GM19351 (cell line): Measurements from ENCODE around the gene EIF2S3.
A peak's percentile ranks its signal among the peaks of the same experiment; 100 is the strongest.
"Not testable (repeated sequence)": the region's sequence is repeated elsewhere in the genome, so short reads cannot be mapped to it uniquely, and the experiment has no call there.

ENCODE experiments used
- ATAC-seq: cut with Tn5 transposase; IDR thresholded peaks from one replicate; pipeline ENCODE4 v1.9.1; 2021; ENCODE audit warnings: mild to moderate bottlenecking, moderate library complexity; ENCODE audit not compliant: unreplicated experiment

Gene EIF2S3

GRCh38 chrX:24049643-24050042 is 5.1 kb upstream of the EIF2S3 start:
- ATAC-seq, result not testable (repeated sequence)

- ATAC-seq, result not testable (repeated sequence)
Observed at GRCh38 chrX:24050522-24051318, 4.0 kb upstream of the EIF2S3 start.

- ATAC-seq, result peak; percentile 19
Observed at GRCh38 chrX:24055043-24055356, 244 bp downstream of the EIF2S3 start.

- ATAC-seq, result no peak
Observed at GRCh38 chrX:24063488-24063887, 8.7 kb downstream of the EIF2S3 start.

GRCh38 chrX:24069877-24070276 is 15.1 kb downstream of the EIF2S3 start:
- no peak for ATAC-seq

GRCh38 chrX:24079411-24079810 is 24.7 kb downstream of the EIF2S3 start:
- ATAC-seq, result no peak

GRCh38 chrX:24080245-24080644 is 25.5 kb downstream of the EIF2S3 start:
- peak; percentile 12 for ATAC-seq

GRCh38 chrX:24080704-24081103 is 25.9 kb downstream of the EIF2S3 start:
- peak; percentile 60 for ATAC-seq

GRCh38 chrX:24081661-24082154 is 27.0 kb downstream of the EIF2S3 start:
- peak; percentile 56 for ATAC-seq

- ATAC-seq, result no peak
Observed at GRCh38 chrX:24082447-24082846, 27.7 kb downstream of the EIF2S3 start.

- ATAC-seq, result no peak
Observed at GRCh38 chrX:24085101-24085500, 30.3 kb downstream of the EIF2S3 start.

GRCh38 chrX:24090300-24091200 is 35.8 kb downstream of the EIF2S3 start:
- no peak for ATAC-seq

- no peak for ATAC-seq
Observed at GRCh38 chrX:24093746-24094145, 39.0 kb downstream of the EIF2S3 start.

- no peak for ATAC-seq
Observed at GRCh38 chrX:24097741-24098260, 43.0 kb downstream of the EIF2S3 start.

- no peak for ATAC-seq
Observed at GRCh38 chrX:24098932-24099331, 44.2 kb downstream of the EIF2S3 start.

- no peak for ATAC-seq
Observed at GRCh38 chrX:24099394-24099793, 44.6 kb downstream of the EIF2S3 start.

- no peak for ATAC-seq
Observed at GRCh38 chrX:24100713-24101112, 46.0 kb downstream of the EIF2S3 start.

GRCh38 chrX:24110069-24110468 is 55.3 kb downstream of the EIF2S3 start:
- no peak for ATAC-seq

GRCh38 chrX:24113181-24113580 is 58.4 kb downstream of the EIF2S3 start:
- no peak for ATAC-seq

- no peak for ATAC-seq
Observed at GRCh38 chrX:24117258-24117657, 62.5 kb downstream of the EIF2S3 start.

GRCh38 chrX:24124244-24124799 is 69.6 kb downstream of the EIF2S3 start:
- no peak for ATAC-seq
